GM15510 (cell line): Measurements from ENCODE around the gene RAE1.

Experiments
- POLR2A ChIP-seq: IDR thresholded peaks from 3 replicates; pipeline ENCODE4 v1.6.1; 2011; ENCODE audit warnings: borderline replicate concordance; ENCODE audit not compliant: insufficient read length; ENCODE audit errors: extremely low read depth

RAE1 gene

DNA sequence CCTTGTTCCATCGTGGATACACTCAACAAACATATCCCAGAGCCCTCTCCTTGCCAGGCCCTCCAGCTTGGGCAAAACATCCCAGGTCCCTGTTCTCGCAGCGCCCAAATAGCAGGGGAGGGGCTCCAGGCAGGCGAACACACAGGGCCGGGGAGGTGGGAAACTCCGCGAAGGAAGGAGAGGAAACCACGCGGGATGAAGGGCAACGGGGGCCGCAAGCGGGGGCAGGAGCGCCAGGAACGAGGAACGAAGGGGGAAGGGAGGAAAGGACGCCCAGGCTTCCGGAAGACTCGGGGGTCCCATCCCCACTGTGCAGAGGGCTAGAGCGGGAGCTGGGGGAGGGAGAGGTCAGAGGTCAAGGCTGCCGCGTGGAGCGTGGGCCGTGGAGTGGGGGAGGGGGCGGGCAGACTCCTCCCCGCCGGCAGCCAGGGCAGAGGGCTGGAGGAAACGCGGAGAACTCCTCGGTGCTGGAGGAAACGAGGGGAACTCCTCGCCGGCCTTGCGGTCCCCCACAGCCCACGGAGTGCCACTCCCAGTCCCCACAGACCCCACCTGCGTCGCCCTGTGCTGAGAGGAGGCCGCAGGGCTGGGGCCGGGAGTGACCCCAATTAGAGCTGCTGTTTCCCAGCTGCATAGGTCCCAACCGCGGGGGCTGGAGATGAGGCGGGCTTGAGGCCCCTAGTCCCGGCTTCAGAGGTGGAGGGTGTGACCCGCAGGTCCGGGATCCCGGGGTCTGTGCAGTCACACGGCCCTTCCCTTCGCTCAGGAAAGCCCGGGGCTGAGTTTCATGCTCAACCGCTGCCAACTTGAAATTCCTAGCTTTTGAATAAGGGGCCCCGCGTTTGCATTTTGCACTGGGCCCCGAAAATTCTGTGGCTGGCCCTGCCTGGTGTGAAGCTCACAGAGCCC lies 38.9 kb downstream of the RAE1 start:
- TF ChIP-seq POLR2A: peak; percentile 46

DNA sequence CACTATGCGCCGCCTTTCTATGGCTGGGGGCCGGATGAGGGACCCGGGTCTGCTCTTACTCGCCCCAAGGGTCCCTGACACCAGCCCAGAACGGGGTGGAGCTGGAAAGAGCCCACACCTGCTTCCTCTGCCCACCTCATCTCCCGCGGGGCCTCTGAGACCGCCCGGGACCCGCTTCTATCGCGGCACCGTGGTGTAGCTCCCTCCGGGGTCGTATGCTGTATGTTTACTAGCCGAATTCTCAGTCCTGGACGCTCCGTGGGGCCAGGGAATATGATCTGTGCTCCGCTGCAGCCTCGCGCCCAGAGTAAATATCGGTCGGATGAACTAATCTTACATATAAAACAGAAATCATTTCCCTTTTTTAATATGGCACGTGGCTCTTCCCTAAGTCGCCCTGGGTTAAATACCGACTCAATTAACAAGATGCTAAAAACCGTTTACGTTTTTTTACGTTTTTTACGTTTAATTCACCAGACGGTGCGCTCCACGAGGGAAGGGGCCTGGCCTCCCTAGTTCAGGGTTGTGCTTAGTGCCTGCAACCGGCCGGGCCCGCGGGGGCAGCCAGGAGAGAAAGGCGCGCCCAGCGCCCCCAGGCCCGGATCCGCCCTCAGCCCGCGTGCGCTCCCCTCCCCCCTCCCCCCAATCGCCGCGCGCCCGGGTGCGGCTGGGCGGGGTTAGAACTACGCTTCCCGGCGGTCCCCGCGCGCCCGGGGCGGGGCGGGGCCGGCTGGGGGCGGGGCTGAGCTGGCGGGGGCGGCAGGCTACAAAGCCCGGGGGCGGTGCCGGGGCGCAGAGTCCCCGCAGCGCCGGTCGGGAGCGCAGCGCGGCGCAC lies 39.8 kb downstream of the RAE1 start, which contains the start of gene RBM38:
Gene RBM38, plus strand, starts transcription at position 793 of the 835 bp plus-strand sequence. CDS start 186 bp downstream, outside the sequence.
- no peak for TF ChIP-seq POLR2A

DNA sequence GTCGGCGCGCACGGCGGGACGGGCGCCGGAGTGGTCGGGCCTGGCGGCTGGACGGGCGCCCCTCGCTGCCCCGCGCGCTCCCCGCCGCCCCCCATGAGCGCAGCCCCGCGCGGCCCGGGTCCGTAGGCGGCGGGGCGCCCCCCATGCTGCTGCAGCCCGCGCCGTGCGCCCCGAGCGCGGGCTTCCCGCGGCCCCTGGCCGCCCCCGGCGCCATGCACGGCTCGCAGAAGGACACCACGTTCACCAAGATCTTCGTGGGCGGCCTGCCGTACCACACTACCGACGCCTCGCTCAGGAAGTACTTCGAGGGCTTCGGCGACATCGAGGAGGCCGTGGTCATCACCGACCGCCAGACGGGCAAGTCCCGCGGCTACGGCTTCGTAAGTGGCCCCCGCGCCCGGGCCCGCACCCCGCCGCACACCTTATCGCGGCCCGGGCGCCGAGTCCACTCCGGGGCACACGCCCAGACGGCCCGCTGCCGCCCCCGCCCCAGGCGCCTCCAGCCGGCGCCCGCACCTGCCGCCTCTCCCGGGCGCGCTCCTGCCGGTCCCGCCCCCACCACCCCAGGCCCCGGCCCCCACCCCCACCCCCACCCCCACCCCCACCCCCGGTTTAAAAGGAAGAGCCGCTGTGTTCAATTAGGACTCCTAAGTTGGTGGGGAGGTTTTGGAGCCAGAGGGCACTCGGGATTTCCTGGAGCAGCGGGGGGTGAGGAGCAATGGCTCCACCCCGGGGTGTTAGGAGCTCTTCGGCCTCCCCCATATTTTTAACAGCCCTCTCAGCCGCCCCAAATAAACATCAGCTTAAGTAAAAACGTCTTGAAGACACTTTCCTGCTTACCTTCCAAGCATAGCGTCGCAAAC lies 40.6 kb downstream of the RAE1 start:
- TF ChIP-seq POLR2A: peak; percentile 79

DNA sequence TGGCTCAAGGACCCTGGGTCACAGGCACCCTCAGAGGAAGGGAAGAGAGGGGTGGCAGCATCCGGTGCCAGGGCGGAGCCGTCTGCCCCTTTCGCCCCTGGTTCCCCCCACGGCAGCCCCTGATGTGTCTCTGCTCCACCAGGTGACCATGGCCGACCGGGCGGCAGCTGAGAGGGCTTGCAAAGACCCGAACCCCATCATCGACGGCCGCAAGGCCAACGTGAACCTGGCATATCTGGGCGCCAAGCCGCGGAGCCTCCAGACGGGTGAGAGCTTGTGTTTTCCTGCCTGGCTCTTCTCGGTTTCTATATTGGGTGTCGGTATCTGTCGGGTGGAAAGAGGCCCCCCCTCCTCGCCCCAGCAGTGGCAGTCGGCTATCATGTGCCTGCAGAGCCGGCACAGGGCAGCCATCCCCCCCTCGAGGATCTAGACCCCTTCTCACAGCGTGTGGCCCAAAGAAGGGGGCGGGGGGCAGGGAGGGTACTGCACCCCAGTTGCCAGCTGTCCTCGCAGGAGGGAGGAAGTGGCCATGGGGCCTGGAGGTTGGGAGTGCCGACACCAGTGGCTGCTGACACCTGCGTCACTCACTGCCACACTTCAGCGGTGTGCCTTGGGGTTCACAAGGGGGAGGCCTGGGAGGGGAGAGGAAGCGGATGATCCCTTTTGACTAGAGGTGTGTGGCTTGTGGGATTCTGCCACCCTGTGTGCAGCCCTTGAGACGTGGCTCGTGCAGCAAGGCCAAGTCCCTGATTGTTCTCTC lies 41.6 kb downstream of the RAE1 start:
- TF ChIP-seq POLR2A: peak; percentile 15

DNA sequence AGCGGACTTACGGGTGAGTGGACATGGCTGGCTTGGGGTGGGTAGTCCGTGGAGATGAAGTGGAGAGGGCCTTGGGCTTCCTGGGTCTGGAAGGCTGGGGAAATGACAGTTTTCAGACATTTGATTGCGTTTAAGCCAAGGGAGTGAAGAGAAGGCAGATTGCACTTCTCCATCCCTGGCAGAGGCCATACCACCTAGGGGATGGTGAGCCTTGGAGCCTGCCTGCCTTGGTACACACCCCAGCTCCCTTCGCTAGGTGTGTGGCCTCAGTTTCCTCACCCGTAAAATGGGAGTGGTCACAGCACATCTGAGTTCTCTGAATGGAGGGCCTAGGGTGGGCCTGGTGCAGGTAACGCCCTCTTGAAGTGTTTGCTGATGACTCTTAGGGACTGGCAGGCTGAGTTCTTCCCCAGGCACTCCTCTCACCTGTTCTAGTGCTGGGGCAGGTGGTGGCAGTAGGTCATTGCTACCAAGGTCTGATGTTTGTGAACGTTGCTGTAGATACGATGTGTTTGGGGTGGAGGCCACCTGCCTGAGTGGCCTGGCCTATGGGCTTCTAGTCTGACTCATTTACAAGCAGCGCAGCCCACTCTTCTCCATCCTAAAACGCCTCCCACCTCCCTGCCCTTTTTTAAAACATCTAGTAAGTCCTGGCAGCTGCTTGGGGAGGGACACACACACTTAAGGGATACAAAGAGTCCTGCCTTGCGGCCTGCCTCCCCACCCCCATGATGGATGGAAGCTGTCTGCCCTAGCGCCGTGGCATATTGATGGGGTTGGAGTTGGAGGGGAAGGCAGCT lies 42.5 kb downstream of the RAE1 start:
- TF ChIP-seq POLR2A: no peak

DNA sequence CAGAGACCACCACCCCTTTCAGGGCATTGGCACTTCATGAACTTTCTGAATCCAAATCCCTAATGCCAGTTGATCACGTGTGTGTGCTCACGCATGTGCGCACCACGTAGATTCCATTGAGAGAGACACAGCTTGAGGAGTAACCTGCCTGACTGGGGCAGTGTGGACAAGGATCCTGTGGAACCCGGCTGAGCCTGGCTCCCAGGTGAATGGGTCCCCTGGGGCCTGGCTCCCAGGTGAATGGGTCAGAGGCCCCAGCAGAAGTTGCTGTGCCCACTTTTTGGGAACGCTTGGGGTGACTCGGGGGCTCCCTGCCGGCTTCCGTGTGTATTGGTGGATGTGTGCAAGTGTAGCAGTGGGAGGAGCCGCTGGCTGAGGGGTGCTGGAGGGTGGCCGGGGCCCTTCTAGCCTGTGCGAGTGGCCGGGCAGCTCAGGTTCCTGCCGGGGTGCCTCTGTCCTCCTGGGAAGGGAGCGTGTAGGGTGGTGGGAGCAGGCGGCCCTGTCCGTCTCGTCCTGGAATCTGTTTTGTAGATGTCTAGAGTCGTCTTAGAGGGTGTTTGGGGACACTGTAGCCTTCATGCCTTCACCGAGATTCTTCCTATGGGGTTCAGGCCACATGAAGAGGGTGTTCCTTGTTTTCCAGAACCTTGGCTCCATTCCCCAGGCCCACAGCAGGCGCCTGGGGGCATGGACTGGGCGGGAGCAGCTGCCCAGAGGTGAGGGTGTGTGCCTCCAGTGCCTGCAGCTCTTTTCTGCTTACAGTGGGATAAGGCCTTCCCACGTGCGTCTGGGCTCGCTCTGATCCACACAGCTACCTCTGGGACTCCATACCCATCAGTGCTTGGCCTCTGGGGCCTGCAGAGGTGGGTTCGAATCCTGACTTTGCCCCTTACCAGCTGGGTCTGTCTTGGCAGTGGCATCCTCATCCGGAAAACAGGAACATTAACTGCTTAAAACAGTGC lies 43.3 kb downstream of the RAE1 start:
- no peak for TF ChIP-seq POLR2A

DNA sequence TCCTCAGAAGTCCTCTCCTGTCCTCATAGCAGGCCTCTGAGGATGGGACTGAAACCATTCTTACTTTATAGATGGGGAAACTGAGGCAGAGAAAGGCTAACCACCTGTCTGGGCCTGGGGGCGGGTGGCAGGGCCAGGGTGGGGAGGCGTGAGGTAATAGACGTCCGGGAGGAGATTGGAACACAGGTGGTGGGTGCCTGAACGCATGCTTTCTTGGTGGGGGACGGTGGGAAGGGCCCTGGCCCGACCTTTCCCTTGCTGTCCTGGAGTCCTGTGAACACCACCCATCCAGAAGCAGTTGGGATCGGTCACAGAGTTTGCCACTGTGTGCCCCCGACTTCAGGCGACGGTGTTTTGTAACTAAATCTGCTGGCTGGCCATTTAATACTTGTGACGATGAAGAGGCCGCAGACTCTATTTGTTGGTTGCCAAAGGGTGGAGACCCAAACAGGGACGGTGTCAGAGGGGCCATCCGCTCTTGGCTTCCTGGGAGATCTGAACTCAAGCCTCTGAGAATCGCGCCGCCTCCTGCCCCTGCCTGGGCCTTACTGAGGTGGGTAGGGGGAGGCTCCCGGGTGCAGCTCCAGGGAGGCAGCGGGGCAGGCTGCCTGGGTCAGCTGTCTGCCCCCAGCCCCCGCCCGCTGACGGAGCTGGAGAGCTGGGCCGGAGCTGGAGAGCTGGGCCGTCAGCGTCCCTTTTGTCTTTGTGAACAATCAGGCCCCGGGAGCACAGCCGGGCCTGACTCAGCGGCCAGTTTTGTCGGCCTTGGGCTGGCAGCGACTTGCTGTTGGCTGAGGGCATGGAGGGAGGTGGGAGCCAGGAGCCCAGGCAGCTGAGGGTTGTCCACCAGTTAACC lies 44.3 kb downstream of the RAE1 start:
- TF ChIP-seq POLR2A: no peak

DNA sequence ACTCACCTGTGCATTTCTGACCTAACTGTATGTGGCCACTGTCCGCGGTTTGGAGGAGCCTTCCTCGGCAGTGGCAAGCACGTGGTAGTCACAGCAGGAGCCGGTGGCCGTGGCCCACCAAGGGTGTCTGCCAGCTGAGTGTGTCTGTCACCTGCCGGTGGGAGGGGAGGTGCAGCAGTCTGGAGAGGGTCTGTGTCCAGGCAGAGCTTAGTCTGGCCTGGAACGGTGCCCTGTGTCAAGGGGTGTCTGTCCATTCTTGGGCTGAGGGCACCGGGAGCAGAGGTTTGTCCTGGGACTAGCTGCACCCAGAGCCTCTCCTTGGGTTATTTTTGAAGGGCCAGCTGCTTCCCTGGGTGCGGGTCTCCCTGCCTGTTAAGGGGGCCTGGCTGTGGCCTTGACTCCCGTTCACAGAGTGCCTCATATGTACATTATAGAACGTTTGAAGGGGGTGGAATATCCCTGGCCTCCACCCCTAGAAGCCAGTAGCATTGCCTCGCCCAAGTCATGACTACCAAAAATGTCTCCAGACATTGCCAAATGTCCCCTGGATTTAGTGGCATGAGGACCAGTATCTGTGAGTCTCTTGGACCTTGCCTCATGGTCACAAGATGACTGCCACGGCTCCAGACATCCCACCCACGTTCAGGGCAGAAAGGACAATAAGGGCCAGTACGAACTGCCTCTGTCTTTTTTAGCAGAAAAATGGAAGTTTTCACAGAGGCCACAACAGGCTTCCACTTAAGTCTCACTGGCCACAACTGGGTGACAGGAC lies 45.3 kb downstream of the RAE1 start:
- no peak for TF ChIP-seq POLR2A

DNA sequence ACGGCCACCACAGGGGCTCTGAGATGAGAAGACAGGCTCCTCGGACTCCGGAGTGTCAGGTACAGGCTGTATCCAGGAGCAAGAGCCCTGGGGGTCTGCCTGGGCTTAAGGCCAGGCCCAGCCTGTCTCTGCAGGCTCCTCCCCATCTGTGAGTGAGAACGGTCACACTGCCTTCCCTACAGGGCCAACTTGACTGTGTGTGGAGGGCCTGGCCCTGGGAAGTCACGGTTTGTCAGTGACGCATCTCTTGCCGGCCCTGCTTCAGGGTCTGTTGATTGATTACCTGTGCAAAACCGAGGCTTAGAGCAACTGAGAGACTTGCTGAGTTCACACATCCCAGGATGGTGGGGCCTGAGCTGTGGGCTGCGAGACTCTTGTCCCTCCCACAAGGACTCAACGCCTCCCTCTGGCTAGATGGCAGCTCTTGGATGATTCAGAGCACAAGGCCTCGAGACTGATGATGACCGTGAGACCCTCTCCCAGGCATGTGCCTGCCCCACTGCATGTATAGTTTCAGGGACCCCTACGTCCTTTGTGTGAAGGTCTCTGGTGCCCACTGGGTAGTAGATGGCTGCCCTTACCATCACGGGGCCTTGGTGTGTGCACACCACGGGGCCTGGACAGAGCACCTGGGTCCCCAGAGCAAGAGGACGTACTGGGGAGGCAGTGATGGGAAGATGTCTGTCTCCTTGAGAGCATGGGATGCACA lies 46.1 kb downstream of the RAE1 start:
- TF ChIP-seq POLR2A: no peak

DNA sequence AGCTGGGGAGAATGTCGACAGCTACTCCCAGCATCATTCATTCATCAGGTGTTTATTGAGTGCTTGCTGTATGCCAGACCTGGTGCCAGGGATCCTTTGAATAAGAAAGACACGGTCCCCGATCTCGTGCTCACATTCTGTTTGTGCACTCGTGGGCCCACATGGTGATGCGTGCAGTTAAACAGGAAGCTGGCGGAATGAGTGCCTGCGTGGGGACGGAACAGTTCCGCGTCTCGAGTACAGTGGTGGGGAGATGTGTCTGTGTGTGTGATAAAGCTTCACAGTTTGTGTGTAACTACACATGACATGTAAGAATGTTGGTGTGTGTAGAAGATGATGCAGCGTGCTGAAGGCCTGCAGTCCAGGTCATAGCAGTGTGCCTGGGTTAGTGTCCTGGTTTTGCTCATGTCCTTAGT lies 46.6 kb downstream of the RAE1 start:
- TF ChIP-seq POLR2A: no peak
